CD14-positive monocyte (primary cell): ENCODE results near the gene SMTN. TPM values are rescaled to one million over a fixed set of nuclear protein-coding genes. Genes with fewer than 3 reads are reported as not detected.
A peak's percentile ranks its signal among the peaks of the same experiment; 100 is the strongest.

Experiments used
- DNase-seq, 3 donors: peaks; one replicate each; pipeline ENCODE4 v3.0.0-alpha.2; 2011 to 2022
- H2AFZ ChIP-seq: 2 replicates; pipeline ENCODE4 v1.6.0; 2012; ENCODE audit warnings: mild to moderate bottlenecking, low read depth, low read length, inconsistent platforms; ENCODE audit not compliant: insufficient read depth, poor library complexity, severe bottlenecking
- H3K27ac ChIP-seq, 2 donors: 1 replicate in 1 of 2; 2 replicates in 1 of 2; pipeline ENCODE4 v1.5.1; 2012 to 2013; ENCODE audit warnings: low read length in 2 of 2, control low read depth in 1 of 2, inconsistent platforms in 1 of 2, low read depth in 1 of 2, mild to moderate bottlenecking in 1 of 2
- H3K27me3 ChIP-seq, 2 donors: one replicate each; pipeline versions ENCODE4 v1.6.0 to v1.6.1; 2011 to 2013; ENCODE audit warnings: low read length in 2 of 2; ENCODE audit not compliant: control insufficient read depth in 2 of 2, insufficient read depth in 2 of 2
- H3K36me3 ChIP-seq, 2 donors: replicated peaks in 1 of 2; 1 replicate in 1 of 2; 2 replicates in 1 of 2; pipeline versions ENCODE4 v1.5.1 to v1.6.1; 2012 to 2013; ENCODE audit warnings: low read length in 2 of 2, control low read depth in 1 of 2, inconsistent platforms in 1 of 2, mild to moderate bottlenecking in 1 of 2; ENCODE audit not compliant: insufficient read depth in 2 of 2, control insufficient read depth in 1 of 2
- H3K4me1 ChIP-seq, 2 donors: 1 replicate in 1 of 2; 2 replicates in 1 of 2; pipeline versions ENCODE4 v1.5.1 to v1.6.1; 2012 to 2013; ENCODE audit warnings: low read length in 2 of 2, control low read depth in 1 of 2, inconsistent platforms in 1 of 2, mild to moderate bottlenecking in 1 of 2, moderate library complexity in 1 of 2; ENCODE audit not compliant: insufficient read depth in 2 of 2, control insufficient read depth in 1 of 2
- H3K4me2 ChIP-seq: replicated peaks from 2 replicates; pipeline ENCODE3; 2012; ENCODE audit warnings: low read length, moderate library complexity, mild to moderate bottlenecking; ENCODE audit not compliant: poor library complexity, severe bottlenecking; ENCODE audit errors: extremely low read depth
- H3K4me3 ChIP-seq, 3 experiments: fragments of 200-600 bp in 1 of 3; sonication (generic) in 1 of 3; replicated peaks in 1 of 3; 1 replicate in 2 of 3; 2 replicates in 1 of 3; pipeline ENCODE4 v1.5.1; 2011 to 2013; ENCODE audit warnings: low read length in 3 of 3, mild to moderate bottlenecking in 3 of 3, control low read depth in 2 of 3, low read depth in 2 of 3, inconsistent platforms in 1 of 3, moderate library complexity in 1 of 3
- H3K79me2 ChIP-seq: 2 replicates; pipeline ENCODE4 v1.6.0; 2012; ENCODE audit warnings: mild to moderate bottlenecking, control low read depth, inconsistent platforms, low read length, moderate library complexity; ENCODE audit not compliant: insufficient read depth
- H3K9ac ChIP-seq: 2 replicates; pipeline ENCODE4 v1.6.0; 2017; ENCODE audit warnings: low read length, mild to moderate bottlenecking; ENCODE audit not compliant: insufficient read depth, poor library complexity, severe bottlenecking
- H3K9me3 ChIP-seq, 2 donors: replicated peaks in 1 of 2; 1 replicate in 1 of 2; 2 replicates in 1 of 2; pipeline versions ENCODE4 v1.5.1 to v1.6.1; 2012 to 2013; ENCODE audit warnings: low read length in 2 of 2, control low read depth in 1 of 2; ENCODE audit not compliant: control insufficient read depth in 1 of 2, insufficient read depth in 1 of 2
- H4K20me1 ChIP-seq: 2 replicates; pipeline ENCODE4 v1.6.0; 2012; ENCODE audit warnings: mild to moderate bottlenecking, low read length, control low read depth, moderate library complexity; ENCODE audit not compliant: insufficient read depth
- H3K27ac Mint-ChIP-seq, 7 donors: one replicate each; pipeline ENCODE4 v1.8.0; 2020; ENCODE audit warnings: mild to moderate bottlenecking in 7 of 7, mixed read lengths in 7 of 7, moderate library complexity in 6 of 7, inconsistent platforms in 2 of 7
- H3K27me3 Mint-ChIP-seq, 3 donors: one replicate each; pipeline ENCODE4 v1.8.0; 2021 to 2022; ENCODE audit warnings: low read depth in 3 of 3, mild to moderate bottlenecking in 3 of 3, mixed read lengths in 3 of 3, moderate library complexity in 3 of 3, inconsistent platforms in 1 of 3
- H3K36me3 Mint-ChIP-seq, 2 donors: one replicate each; pipeline ENCODE4 v1.8.0; 2020; ENCODE audit warnings: mixed read lengths in 2 of 2, inconsistent platforms in 1 of 2, mild to moderate bottlenecking in 1 of 2
- H3K4me1 Mint-ChIP-seq: one replicate; pipeline ENCODE4 v1.8.0; 2020; ENCODE audit warnings: mild to moderate bottlenecking, mixed read lengths
- H3K4me3 Mint-ChIP-seq, 2 donors: one replicate each; pipeline ENCODE4 v1.8.0; 2020; ENCODE audit warnings: mild to moderate bottlenecking in 2 of 2, mixed read lengths in 2 of 2, moderate library complexity in 1 of 2
- H3K9me3 Mint-ChIP-seq, 7 donors: one replicate each; pipeline ENCODE4 v1.8.0; 2020 to 2022; ENCODE audit warnings: mixed read lengths in 7 of 7, mild to moderate bottlenecking in 6 of 7, moderate library complexity in 6 of 7, inconsistent platforms in 2 of 7
- WGBS: methylation state at CpG from one replicate; pipeline ENCODE4 v1.1.5; 2013; ENCODE audit warnings: missing lambda C conversion rate; ENCODE audit not compliant: insufficient coverage; 5-methylcytosine and 5-hydroxymethylcytosine counted together
- intact Hi-C, 2 donors: fragments of 100-400 bp; cut with micrococcal nuclease; formaldehyde crosslinking; loops; one replicate each; pipeline versions ENCODE4 v1.15.0 to v1.15.1; 2023
- polyA plus RNA-seq, 3 donors: library from polyadenylated mRNA; depleted of rRNA in 1 of 3; unstranded in 2 of 3; stranded (reverse) in 1 of 3; fragments of 300-500 nt in 2 of 3; fragments of >200 nt in 1 of 3; fragmentation: Illumina TruSeq in 2 of 3; gene quantifications; 1 replicate in 2 of 3; 2 replicates in 1 of 3; pipeline ENCODE4 v1.2.3, GENCODE V29; 2012 to 2021
- TF ChIP-seq, protein P1 (sequence below): fragments of 200-600 bp; IDR thresholded peaks from one replicate; pipeline ENCODE4 v1.8.0; 2022; ENCODE audit warnings: antibody characterized with exemption, mild to moderate bottlenecking

SMTN gene
- polyA plus RNA-seq, 3 donors = 0.87 to 13.3 (median 0.88) TPM

DNA sequence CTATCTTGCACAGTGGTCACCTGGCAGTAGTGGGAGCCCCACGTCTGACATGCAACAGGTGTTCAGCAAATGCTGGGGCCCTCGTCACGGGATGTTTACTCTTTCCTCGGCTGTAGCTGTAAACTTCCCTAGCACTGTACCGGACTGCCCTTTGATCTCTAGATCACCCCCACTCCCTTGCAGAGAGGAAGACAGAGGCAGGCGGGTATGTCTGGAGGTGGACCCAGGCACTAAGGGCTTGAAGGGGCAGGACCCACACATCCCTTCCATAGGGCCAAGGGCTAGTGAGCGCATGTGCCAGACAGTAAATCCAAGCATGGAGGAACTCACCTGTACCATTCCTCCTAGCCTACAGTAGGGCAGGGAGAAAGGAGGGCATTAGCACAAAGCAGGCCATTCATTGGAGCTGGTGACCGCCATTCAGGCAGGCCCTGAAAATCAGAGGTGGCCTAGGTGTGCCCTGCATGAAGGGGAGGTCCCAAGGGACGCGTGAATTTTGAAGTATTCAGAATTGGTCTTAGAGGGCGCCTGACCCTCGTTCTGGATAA is 1.9 kb upstream of the SMTN start:
- H3K4me3 Mint-ChIP-seq = no peak overlapping the region
- H3K27ac Mint-ChIP-seq = no peak overlapping the region
- 95% methylated on average over 9 of the region's 12 CpGs for WGBS

DNA sequence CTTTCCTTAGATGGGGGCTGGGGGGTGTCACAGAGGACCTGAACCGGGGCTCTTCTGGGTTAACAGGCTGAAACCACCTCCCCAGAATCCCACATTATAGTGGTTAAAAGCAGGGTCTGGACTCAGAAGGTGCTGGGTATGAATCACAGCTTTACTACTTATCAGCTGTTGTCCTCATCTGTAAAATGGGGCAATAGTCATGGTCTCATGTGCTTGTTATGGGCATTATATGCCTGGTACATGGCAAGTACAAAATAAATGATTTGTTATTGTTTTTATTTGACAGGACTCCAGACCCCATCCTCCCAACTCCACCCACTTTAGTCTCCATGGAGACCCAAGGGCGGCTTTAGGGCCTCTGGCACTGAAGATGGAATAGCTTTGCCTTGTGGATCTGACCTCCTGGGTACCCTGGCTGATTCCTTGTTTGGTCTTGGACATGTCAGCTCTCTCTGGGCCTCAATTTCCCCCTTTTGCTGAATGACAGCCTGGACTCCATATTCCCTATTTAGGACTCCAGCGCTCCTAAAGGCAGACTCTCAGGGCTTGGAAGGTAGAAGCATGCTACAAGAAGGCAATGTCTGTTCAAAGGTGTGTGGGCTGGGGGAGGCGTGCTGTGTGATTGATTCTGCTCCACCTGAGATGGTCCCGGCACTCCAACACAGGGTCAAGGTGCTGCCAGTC is 812 bp upstream of the SMTN start:
- Histone ChIP-seq H3K27ac (peak overlapping the region in 1 of 2 donors; percentile 64), H3K27me3 (no peaks in the 10 kb centered on the region), H3K9ac (peak overlapping the region; percentile 65), H4K20me1 (no peaks in the 10 kb centered on the region), H3K36me3 (no peaks in the 10 kb centered on the region), H2AFZ (peak overlapping the region; percentile 93), H3K4me3 (peak overlapping the region; percentile 56 to 85 (median 75)), H3K9me3 (no peaks in the 10 kb centered on the region), H3K4me2 (peak overlapping the region; percentile 90), H3K4me1 (peaks cover 36 to 45% of the 10 kb centered on the region in 2 donors), H3K79me2 (peaks cover 9% of the 10 kb centered on the region)
- intact Hi-C loops = loop anchor here (5.0 kb wide), 3 partner anchors 82 to 133 kb away; partner anchors contain the start of genes MORC2 (in 2 of the 2), TUG1 (in 2 of the 2) and RNF185 (in 1 of the 2)
- H3K4me1 Mint-ChIP-seq = peaks cover 41% of the 10 kb centered on the region
- 22% methylated on average over 3 of the region's 5 CpGs for WGBS
- peaks cover 3 to 6% (median 4%) of the 10 kb centered on the region in 3 donors for H3K27me3 Mint-ChIP-seq
- H3K4me3 Mint-ChIP-seq = peak overlapping the region; percentile 83 to 94
- H3K27ac Mint-ChIP-seq = peak overlapping the region in 4 of 7 donors; percentile 40 to 77 (median 72)
- DNase-seq = no peak
- H3K9me3 Mint-ChIP-seq = peaks cover 0 to 1% (median 0%) of the 10 kb centered on the region in 7 donors
- H3K36me3 Mint-ChIP-seq = no peaks in the 10 kb centered on the region
- TF ChIP-seq, protein P1, sequence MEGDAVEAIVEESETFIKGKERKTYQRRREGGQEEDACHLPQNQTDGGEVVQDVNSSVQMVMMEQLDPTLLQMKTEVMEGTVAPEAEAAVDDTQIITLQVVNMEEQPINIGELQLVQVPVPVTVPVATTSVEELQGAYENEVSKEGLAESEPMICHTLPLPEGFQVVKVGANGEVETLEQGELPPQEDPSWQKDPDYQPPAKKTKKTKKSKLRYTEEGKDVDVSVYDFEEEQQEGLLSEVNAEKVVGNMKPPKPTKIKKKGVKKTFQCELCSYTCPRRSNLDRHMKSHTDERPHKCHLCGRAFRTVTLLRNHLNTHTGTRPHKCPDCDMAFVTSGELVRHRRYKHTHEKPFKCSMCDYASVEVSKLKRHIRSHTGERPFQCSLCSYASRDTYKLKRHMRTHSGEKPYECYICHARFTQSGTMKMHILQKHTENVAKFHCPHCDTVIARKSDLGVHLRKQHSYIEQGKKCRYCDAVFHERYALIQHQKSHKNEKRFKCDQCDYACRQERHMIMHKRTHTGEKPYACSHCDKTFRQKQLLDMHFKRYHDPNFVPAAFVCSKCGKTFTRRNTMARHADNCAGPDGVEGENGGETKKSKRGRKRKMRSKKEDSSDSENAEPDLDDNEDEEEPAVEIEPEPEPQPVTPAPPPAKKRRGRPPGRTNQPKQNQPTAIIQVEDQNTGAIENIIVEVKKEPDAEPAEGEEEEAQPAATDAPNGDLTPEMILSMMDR = no peak

More for the DNA sequence above, 1.9 kb upstream of the SMTN start:
- H3K27ac ChIP-seq = no peak overlapping the region
- peaks cover 32 to 38% of the 10 kb centered on the region in 2 donors for H3K4me1 ChIP-seq
- no peaks in the 10 kb centered on the region for H3K36me3 ChIP-seq
- no peak overlapping the region for H3K4me2 ChIP-seq
- H3K36me3 Mint-ChIP-seq = no peaks in the 10 kb centered on the region
- no peaks in the 10 kb centered on the region for H3K9me3 ChIP-seq
- no peak overlapping the region for H3K9ac ChIP-seq
- intact Hi-C loops = no loop called here
- no peaks in the 10 kb centered on the region for H4K20me1 ChIP-seq
- H3K9me3 Mint-ChIP-seq = peaks cover 0 to 1% (median 0%) of the 10 kb centered on the region in 7 donors
- no peak overlapping the region for H3K4me3 ChIP-seq
- DNase-seq = no peak
- TF ChIP-seq, protein P1 = no peak
- H3K27me3 ChIP-seq = no peaks in the 10 kb centered on the region
- H3K27me3 Mint-ChIP-seq = peaks cover 3 to 6% (median 4%) of the 10 kb centered on the region in 3 donors
- peaks cover 9% of the 10 kb centered on the region for H3K79me2 ChIP-seq
- peaks cover 36% of the 10 kb centered on the region for H3K4me1 Mint-ChIP-seq
- H2AFZ ChIP-seq = no peak overlapping the region
